GM18951 (cell line): ENCODE measurements around the gene CRELD1.

Experiments used
- POLR2A ChIP-seq: IDR thresholded peaks from 4 replicates; pipeline ENCODE4 v1.6.1; 2011; ENCODE audit warnings: mild to moderate bottlenecking; ENCODE audit not compliant: insufficient read length, insufficient read depth; ENCODE audit errors: extremely low read depth
- in situ Hi-C: fragments of 300-500 bp; cut with MboI; formaldehyde crosslinking; loops from one replicate; pipeline ENCODE4 v1.12.0; 2022; ENCODE audit warnings: low sequenced_read_pairs, mixed read lengths, inconsistent platforms; ENCODE audit not compliant: unreplicated experiment

CRELD1 gene

GRCh38 chr3:9914559-9915253 is 18.9 kb upstream of the CRELD1 start:
- no peak for TF ChIP-seq POLR2A
- in situ Hi-C loops: no loop called here

- in situ Hi-C loops: no loop called here
- peak; percentile 20 for TF ChIP-seq POLR2A
Observed at GRCh38 chr3:9915254-9916141, 18.1 kb upstream of the CRELD1 start.

- in situ Hi-C loops: no loop called here
- no peak for TF ChIP-seq POLR2A
Observed at GRCh38 chr3:9916346-9916733, 17.3 kb upstream of the CRELD1 start.

DNA sequence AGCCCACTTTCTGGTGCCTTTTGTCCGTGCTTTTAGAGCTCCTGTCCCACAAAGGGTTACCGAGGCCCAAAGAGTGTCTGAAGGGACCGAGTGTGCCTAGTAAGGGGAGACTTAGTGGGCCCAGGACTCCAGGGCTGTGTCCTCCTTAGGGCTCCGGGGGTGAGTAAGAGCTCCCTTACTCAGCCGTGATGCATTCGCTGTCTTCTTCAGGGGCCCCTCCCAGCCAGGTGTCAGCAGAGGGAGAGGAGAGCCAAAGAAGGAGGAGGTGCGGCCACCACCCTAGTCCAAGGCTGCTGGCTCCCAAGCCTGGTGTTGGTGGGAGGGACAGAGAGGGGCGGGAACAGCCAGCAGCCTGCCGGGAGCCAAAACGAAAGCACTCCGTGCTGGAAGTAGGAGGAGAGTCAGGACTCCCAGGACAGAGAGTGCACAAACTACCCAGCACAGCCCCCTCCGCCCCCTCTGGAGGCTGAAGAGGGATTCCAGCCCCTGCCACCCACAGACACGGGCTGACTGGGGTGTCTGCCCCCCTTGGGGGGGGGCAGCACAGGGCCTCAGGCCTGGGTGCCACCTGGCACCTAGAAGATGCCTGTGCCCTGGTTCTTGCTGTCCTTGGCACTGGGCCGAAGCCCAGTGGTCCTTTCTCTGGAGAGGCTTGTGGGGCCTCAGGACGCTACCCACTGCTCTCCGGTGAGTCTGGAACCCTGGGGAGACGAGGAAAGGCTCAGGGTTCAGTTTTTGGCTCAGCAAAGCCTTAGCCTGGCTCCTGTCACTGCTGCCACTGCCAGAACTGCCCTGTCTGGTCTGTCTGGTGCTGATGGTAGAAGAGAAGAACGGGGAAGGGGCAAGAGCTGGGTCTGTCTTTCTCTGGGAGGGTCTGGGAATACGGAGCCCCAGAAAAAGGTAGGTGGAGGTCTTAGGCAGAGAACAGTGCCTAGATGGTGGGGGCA is 16.6 kb upstream of the CRELD1 start, which contains the start of gene IL17RC:
IL17RC (plus strand) TSS at position 365 of the 947 bp plus-strand sequence; CDS start at position 583, 218 bp downstream.
- in situ Hi-C loops: no loop called here
- no peak for TF ChIP-seq POLR2A

DNA sequence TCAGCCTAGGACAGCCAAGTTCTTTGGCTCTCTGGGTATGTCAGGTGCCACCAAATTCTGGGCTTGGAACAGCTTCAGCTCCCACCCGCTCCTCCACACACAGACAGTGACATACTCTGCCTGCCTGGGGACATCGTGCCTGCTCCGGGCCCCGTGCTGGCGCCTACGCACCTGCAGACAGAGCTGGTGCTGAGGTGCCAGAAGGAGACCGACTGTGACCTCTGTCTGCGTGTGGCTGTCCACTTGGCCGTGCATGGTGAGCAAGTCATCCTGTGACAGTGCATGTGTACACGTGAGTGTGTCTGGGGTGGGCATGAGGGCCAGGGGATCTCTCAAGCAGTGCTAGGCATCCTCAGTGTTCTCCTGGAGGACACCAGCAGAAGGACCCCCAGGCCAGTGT is 15.8 kb upstream of the CRELD1 start:
- in situ Hi-C loops: no loop called here
- TF ChIP-seq POLR2A: no peak

GRCh38 chr3:9918261-9919038 is 15.2 kb upstream of the CRELD1 start:
- TF ChIP-seq POLR2A: no peak
- in situ Hi-C loops: no loop called here

- in situ Hi-C loops: no loop called here
Observed at GRCh38 chr3:9928158-9928557, 5.5 kb upstream of the CRELD1 start.

GRCh38 chr3:9930804-9931418 is 2.7 kb upstream of the CRELD1 start:
- TF ChIP-seq POLR2A: no peak
- in situ Hi-C loops: no loop called here

More at GRCh38 chr3:9928158-9928557, 5.5 kb upstream of the CRELD1 start:
- TF ChIP-seq POLR2A: no peak

DNA sequence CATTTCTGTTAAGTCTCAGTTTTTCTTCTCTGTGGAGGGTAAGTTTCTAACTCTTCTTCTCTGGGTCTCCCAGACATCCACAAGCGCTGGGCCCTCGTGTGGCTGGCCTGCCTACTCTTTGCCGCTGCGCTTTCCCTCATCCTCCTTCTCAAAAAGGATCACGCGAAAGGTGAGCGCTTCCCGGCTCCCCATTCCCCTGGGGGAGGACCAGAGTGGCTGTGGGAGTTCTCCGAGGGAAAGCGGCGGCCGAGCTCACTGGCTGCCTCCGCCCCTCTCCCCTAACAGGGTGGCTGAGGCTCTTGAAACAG is 1.1 kb upstream of the CRELD1 start:
- no peak for TF ChIP-seq POLR2A
- in situ Hi-C loops: no loop called here

DNA sequence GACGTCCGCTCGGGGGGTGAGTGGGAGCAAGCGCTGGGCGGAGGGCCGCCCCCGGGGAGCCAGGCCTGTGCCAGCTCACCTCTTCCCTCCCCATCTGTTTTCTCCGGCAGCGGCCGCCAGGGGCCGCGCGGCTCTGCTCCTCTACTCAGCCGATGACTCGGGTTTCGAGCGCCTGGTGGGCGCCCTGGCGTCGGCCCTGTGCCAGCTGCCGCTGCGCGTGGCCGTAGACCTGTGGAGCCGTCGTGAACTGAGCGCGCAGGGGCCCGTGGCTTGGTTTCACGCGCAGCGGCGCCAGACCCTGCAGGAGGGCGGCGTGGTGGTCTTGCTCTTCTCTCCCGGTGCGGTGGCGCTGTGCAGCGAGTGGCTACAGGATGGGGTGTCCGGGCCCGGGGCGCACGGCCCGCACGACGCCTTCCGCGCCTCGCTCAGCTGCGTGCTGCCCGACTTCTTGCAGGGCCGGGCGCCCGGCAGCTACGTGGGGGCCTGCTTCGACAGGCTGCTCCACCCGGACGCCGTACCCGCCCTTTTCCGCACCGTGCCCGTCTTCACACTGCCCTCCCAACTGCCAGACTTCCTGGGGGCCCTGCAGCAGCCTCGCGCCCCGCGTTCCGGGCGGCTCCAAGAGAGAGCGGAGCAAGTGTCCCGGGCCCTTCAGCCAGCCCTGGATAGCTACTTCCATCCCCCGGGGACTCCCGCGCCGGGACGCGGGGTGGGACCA is 632 bp upstream of the CRELD1 start:
- in situ Hi-C loops: no loop called here
- peak; percentile 34 for TF ChIP-seq POLR2A

- in situ Hi-C loops: no loop called here
- no peak for TF ChIP-seq POLR2A
Observed at GRCh38 chr3:9934235-9934621, 594 bp downstream of the CRELD1 start.
